ENCODE results near the gene RFX2.

DNA sequence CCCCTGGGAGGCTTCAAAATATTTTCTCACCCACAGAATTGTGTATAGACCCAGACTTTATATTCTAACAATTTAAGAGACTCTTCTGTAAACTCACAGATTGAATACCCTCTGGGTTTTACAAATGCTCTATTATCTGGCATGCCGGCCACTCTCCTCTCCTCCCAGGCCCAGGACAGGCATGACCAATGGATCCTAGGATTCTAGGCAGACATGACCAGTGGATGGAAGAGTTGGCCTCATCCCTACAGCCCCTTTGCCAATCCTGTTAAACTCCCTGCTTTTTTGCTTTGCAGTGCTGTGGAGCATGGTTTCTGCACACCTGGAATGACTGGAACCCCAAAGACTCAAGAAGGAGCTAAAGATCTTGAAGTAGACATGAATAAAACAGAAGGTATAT, 30.9 kb upstream of the RFX2 start:
- TF ChIP-seq, protein P1, sequence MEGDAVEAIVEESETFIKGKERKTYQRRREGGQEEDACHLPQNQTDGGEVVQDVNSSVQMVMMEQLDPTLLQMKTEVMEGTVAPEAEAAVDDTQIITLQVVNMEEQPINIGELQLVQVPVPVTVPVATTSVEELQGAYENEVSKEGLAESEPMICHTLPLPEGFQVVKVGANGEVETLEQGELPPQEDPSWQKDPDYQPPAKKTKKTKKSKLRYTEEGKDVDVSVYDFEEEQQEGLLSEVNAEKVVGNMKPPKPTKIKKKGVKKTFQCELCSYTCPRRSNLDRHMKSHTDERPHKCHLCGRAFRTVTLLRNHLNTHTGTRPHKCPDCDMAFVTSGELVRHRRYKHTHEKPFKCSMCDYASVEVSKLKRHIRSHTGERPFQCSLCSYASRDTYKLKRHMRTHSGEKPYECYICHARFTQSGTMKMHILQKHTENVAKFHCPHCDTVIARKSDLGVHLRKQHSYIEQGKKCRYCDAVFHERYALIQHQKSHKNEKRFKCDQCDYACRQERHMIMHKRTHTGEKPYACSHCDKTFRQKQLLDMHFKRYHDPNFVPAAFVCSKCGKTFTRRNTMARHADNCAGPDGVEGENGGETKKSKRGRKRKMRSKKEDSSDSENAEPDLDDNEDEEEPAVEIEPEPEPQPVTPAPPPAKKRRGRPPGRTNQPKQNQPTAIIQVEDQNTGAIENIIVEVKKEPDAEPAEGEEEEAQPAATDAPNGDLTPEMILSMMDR (IDR thresholded peaks at IDR 0.05) = no peak
- TF ChIP-seq EZH2 (IDR thresholded peaks at IDR 0.05) (no peak), EZH2phosphoT487 (IDR thresholded peaks at IDR 0.05) (no peak)
